ENCODE measurements around the gene ELF1. TPM values are rescaled to one million over a fixed set of nuclear protein-coding genes. Genes with fewer than 3 reads are reported as not detected.
A peak's percentile ranks its signal among the peaks of the same experiment; 100 is the strongest.

The ELF1 gene
- total RNA-seq, 5 donors from 2014 or later (not counting 1 experiment from before 2014, with no cell fraction given): 133 to 221 (median 146) TPM

DNA sequence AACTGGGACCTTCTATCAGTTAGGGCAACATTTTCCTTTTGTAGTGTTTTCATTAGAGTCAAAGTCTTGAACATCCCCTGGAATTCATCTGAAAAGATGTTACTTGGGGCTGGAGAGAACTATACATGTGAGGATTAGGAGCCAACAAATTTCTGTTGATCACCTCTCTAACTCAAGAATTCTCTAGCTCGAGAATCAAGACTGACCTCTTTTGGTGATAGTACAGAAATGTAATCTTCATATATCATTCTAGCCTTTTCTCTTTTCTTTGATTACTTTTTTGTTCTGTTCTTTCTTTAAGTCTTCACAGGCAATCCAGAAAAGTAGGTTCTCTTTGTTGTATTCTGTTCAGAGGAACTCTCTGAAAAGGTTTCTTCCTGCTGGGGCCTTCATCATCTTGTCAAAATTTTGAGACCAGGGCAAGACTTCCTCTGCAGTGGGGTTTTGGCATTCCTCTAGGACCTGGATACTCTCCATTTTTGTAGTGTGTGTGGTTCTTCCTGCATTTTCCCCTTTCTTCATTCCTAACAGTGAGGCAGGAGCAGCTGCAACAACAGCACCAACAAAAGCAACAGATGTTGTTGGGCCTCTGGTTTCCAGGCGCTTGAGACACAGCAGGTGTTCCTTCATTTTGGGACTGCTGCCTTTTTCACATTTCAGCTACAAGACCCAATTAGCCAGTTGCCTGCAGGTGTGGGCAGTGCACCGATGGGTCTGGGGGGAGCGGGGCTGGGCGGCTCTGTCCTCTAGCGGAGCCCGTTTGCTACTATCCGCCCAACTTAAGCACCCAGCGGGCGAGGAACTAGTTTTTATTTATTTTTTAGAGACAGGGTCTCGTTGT is 26.2 kb downstream of the ELF1 start:
- H3K4me1 ChIP-seq (ENCODE audit: control insufficient read depth in 1 of 2, extremely low read depth in 1 of 2, insufficient read depth in 2 of 2, low read length in 2 of 2): peaks cover 31 to 40% of the 10 kb centered on the region in 2 experiments
- H3K27ac ChIP-seq (ENCODE audit: low read length): peak overlapping the region; percentile 60
- H3K27me3 ChIP-seq (replicated peaks in 1 of 2; ENCODE audit: control insufficient read depth in 2 of 2, extremely low read depth in 1 of 2, insufficient read depth in 2 of 2, low read length in 1 of 2): no peaks in the 10 kb centered on the region
- no peaks in the 10 kb centered on the region for H3K9me3 ChIP-seq
- ATAC-seq (replicated peaks in 1 of 4) (peak; percentile 41 to 64 (median 48)), DNase-seq (peak in 1 of 35 experiments; percentile 56)
- Mint-ChIP-seq H3K4me3 (no peak overlapping the region), H3K9me3 (no peaks in the 10 kb centered on the region), H3K27ac (peak overlapping the region; percentile 80 to 90), H3K36me3 (peaks cover 15% of the 10 kb centered on the region), H3K27me3 (no peaks in the 10 kb centered on the region), H3K4me1 (peaks cover 82 to 91% (median 88%) of the 10 kb centered on the region in 3 donors)
- CTCF ChIA-PET: interaction anchor here (0.7 to 1.9 kb wide), 14 partner anchors 10 to 54 kb away, joined by 3 to 12 read pairs (median 5); partner anchors contain the start of gene ELF1 (in 1 of the 2)
- peaks cover 0 to 9% of the 10 kb centered on the region in 2 donors for H3K36me3 ChIP-seq (ENCODE audit: control insufficient read depth in 2 of 2, extremely low read depth in 1 of 2, insufficient read depth in 1 of 2, low read length in 1 of 2)
- POLR2A ChIA-PET: interaction anchor here in 1 of 2 donors (0.6 to 1.7 kb wide), 3 partner anchors 9 to 31 kb away, joined by 4 to 6 read pairs (median 5); no protein-coding TSS in a partner anchor
- 73% methylated on average over 6 of the region's 11 CpGs for WGBS (ENCODE audit: insufficient coverage)
- no peak overlapping the region for H3K4me3 ChIP-seq (ENCODE audit: control insufficient read depth in 1 of 2, extremely low read depth in 1 of 2, low read length in 1 of 2)

- Mint-ChIP-seq H3K4me1 (peaks cover 70 to 82% (median 82%) of the 10 kb centered on the region in 3 donors), H3K27ac (peak overlapping the region; percentile 81 to 90), H3K4me3 (peak overlapping the region; percentile 1 to 3 (median 2)), H3K9me3 (no peaks in the 10 kb centered on the region), H3K36me3 (peaks cover 3% of the 10 kb centered on the region), H3K27me3 (no peaks in the 10 kb centered on the region)
- POLR2A ChIA-PET: interaction anchor here (0.7 to 2.8 kb wide), 3 partner anchors 16 to 391 kb away, joined by 3 to 12 read pairs (median 11); partner anchors contain the start of gene ELF1 (in 1 of the 2)
- peak overlapping the region; percentile 49 for H3K27ac ChIP-seq (ENCODE audit: low read length)
- no peaks in the 10 kb centered on the region for H3K27me3 ChIP-seq (replicated peaks in 1 of 2; ENCODE audit: control insufficient read depth in 2 of 2, extremely low read depth in 1 of 2, insufficient read depth in 2 of 2, low read length in 1 of 2)
- H3K36me3 ChIP-seq (ENCODE audit: control insufficient read depth in 2 of 2, extremely low read depth in 1 of 2, insufficient read depth in 1 of 2, low read length in 1 of 2): no peaks in the 10 kb centered on the region
- no peak for DNase-seq
- WGBS (ENCODE audit: insufficient coverage): no CpG with 5 or more reads among the region's 2 CpGs
- ATAC-seq (replicated peaks in 1 of 4): no peak
- H3K9me3 ChIP-seq: no peaks in the 10 kb centered on the region
- CTCF ChIA-PET: interaction anchor here in 1 of 2 donors (0.7 to 2.1 kb wide), 4 partner anchors 9 to 36 kb away, joined by 3 to 7 read pairs (median 4); no protein-coding TSS in a partner anchor
- H3K4me1 ChIP-seq (ENCODE audit: control insufficient read depth in 1 of 2, extremely low read depth in 1 of 2, insufficient read depth in 2 of 2, low read length in 2 of 2): peaks cover 34 to 50% of the 10 kb centered on the region in 2 experiments
- no peak overlapping the region for H3K4me3 ChIP-seq (ENCODE audit: control insufficient read depth in 1 of 2, extremely low read depth in 1 of 2, low read length in 1 of 2)
Observed at GRCh38 chr13:40987606-40988280, 31.4 kb downstream of the ELF1 start.

DNA sequence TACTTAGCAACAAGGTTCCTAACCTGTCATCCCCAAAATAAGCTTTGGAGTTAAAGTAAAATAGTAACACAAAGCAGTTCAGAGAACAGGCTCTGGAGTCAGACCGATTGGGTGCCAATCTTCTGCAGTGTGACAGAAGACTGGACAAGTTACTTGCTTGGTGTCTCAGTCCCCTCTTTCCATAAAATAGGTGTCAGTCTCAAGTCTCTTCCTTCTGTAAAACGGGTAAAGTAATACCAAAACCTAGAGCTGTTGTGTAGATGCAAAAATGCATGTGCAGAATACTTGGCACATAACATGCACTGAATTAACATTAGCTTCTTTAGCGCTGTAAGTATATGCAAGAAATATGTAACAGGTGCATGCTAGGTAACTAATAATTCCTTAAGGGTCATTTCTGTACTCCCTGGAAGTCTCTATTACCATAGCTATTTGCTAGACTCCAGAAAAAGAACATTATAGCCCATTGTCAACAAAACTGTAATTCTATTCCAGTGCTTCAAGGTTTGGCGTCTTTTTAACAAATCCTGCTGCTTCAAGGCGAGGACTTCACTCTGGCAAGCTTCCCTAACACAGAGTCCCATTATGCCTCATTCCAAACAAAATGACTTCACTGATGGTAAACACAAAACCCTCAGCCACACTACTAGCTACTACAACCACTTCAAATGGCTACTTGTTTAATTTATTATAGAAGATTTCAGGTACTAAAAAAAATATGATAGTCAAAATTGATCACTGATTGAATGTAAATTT is 32.8 kb downstream of the ELF1 start:
- WGBS (ENCODE audit: insufficient coverage): 63% methylated on average over 2 of the region's 5 CpGs
- Mint-ChIP-seq H3K4me3 (peak overlapping the region; percentile 79 to 96 (median 85)), H3K36me3 (peaks cover 6% of the 10 kb centered on the region), H3K27me3 (no peaks in the 10 kb centered on the region), H3K4me1 (peaks cover 66 to 73% (median 68%) of the 10 kb centered on the region in 3 donors), H3K9me3 (no peaks in the 10 kb centered on the region), H3K27ac (peak overlapping the region; percentile 93 to 98)
- peak overlapping the region; percentile 94 for H3K27ac ChIP-seq (ENCODE audit: low read length)
- ChIA-PET CTCF (interaction anchor here (1.1 to 3.2 kb wide), 5 partner anchors 9 to 32 kb away, joined by 3 to 25 read pairs (median 6); no protein-coding TSS in a partner anchor), POLR2A (interaction anchor here (0.6 to 2.8 kb wide), 13 partner anchors 8 to 1061 kb away, joined by 3 to 13 read pairs (median 5); partner anchors contain the start of gene ELF1 (in 2 of the 2))
- H3K4me3 ChIP-seq (ENCODE audit: control insufficient read depth in 1 of 2, extremely low read depth in 1 of 2, low read length in 1 of 2): peak overlapping the region in 1 of 2 donors; percentile 12
- no peak for ATAC-seq (replicated peaks in 1 of 4)
- H3K9me3 ChIP-seq: no peaks in the 10 kb centered on the region
- peaks cover 32 to 47% of the 10 kb centered on the region in 2 experiments for H3K4me1 ChIP-seq (ENCODE audit: control insufficient read depth in 1 of 2, extremely low read depth in 1 of 2, insufficient read depth in 2 of 2, low read length in 2 of 2)
- H3K36me3 ChIP-seq (ENCODE audit: control insufficient read depth in 2 of 2, extremely low read depth in 1 of 2, insufficient read depth in 1 of 2, low read length in 1 of 2): no peaks in the 10 kb centered on the region
- no peaks in the 10 kb centered on the region for H3K27me3 ChIP-seq (replicated peaks in 1 of 2; ENCODE audit: control insufficient read depth in 2 of 2, extremely low read depth in 1 of 2, insufficient read depth in 2 of 2, low read length in 1 of 2)
- DNase-seq: no peak

DNA sequence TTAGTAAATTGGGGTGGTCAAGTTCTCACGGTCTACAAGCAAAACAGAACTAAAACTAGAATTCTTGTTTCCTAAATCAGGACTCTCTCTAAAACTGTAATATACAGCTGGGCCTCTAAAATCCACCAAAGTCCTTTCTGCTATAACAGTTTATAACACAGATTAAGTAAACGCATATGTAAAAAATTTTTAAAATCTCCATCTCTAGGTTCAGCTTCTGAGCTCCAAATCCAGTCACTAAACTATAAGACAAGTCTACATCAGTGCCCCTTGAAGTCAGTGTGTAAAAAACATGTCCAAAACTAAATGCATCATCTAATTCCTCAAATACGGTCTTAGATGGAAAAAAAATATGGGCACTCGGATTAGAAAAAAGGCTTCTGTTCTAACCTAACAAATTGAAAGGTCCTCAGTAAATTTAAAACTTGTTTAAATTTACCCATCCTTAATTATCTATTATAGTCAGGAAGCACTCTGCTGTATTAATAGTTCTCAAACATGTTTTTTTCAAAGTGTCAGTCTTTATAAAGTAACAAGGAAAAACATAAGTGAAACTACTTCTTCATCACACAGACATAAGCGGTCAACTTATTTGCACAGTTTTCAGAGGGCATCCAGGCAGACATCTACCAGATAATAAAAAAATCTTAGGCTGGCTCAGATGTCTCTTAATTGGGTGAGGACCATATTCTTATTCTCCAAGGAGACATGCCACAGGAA is 33.6 kb downstream of the ELF1 start:
- Mint-ChIP-seq H3K27me3 (no peaks in the 10 kb centered on the region), H3K9me3 (no peaks in the 10 kb centered on the region), H3K4me1 (peaks cover 62 to 70% (median 67%) of the 10 kb centered on the region in 3 donors), H3K27ac (peak overlapping the region; percentile 93 to 98), H3K36me3 (peaks cover 8% of the 10 kb centered on the region), H3K4me3 (peak overlapping the region; percentile 79 to 96 (median 85))
- H3K27me3 ChIP-seq (replicated peaks in 1 of 2; ENCODE audit: control insufficient read depth in 2 of 2, extremely low read depth in 1 of 2, insufficient read depth in 2 of 2, low read length in 1 of 2): no peaks in the 10 kb centered on the region
- ChIA-PET POLR2A (interaction anchor here (0.6 to 2.8 kb wide), 13 partner anchors 8 to 58 kb away, joined by 3 to 13 read pairs (median 5); partner anchors contain the start of gene ELF1 (in 2 of the 2)), CTCF (interaction anchor here (0.8 to 3.2 kb wide), 6 partner anchors 8 to 34 kb away, joined by 3 to 25 read pairs (median 6); no protein-coding TSS in a partner anchor)
- peak overlapping the region; percentile 94 for H3K27ac ChIP-seq (ENCODE audit: low read length)
- peak overlapping the region in 1 of 2 donors; percentile 45 for H3K4me3 ChIP-seq (ENCODE audit: control insufficient read depth in 1 of 2, extremely low read depth in 1 of 2, low read length in 1 of 2)
- H3K9me3 ChIP-seq: no peaks in the 10 kb centered on the region
- peaks cover 29 to 44% of the 10 kb centered on the region in 2 experiments for H3K4me1 ChIP-seq (ENCODE audit: control insufficient read depth in 1 of 2, extremely low read depth in 1 of 2, insufficient read depth in 2 of 2, low read length in 2 of 2)
- ATAC-seq (replicated peaks in 1 of 4): no peak
- WGBS (ENCODE audit: insufficient coverage): 23% methylated on average over 2 of the region's 5 CpGs
- DNase-seq: no peak
- no peaks in the 10 kb centered on the region for H3K36me3 ChIP-seq (ENCODE audit: control insufficient read depth in 2 of 2, extremely low read depth in 1 of 2, insufficient read depth in 1 of 2, low read length in 1 of 2)

DNA sequence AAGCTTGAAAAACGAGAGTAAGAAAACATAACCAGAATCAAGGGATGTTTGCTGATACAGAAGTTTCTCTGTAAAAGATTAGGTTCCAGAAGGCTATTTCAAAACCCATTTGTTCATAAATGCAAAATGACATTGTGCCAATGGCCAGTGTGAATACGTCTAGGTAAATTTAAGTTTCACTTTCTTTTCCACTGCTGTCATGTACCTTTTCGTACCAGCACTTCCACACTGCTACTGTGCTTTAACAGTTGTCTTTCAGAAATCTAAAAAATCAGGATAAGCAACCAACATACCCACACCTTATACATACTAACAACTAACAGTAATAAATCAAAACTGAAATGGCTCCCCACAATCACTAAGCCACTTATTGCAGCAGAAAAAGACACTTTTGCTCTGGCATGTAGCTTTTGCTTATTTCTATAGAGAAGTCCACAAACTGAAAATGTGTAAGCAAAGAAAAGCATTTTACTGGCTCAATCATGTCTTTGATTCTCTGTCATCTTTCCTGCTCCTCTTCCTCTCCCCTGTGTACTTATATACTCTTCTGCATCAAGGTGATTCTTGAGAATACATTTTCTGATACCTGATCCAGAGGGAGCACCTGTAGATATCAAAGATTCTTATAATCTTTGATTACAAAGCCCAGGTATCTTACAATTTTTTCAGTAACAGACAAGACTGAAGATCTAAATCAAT is 34.3 kb downstream of the ELF1 start:
- Histone ChIP-seq H3K9me3 (no peaks in the 10 kb centered on the region), H3K4me3 (ENCODE audit: control insufficient read depth in 1 of 2, extremely low read depth in 1 of 2, low read length in 1 of 2) (peak overlapping the region; percentile 39 to 45), H3K27me3 (replicated peaks in 1 of 2; ENCODE audit: control insufficient read depth in 2 of 2, extremely low read depth in 1 of 2, insufficient read depth in 2 of 2, low read length in 1 of 2) (no peaks in the 10 kb centered on the region), H3K27ac (ENCODE audit: low read length) (peak overlapping the region; percentile 94), H3K4me1 (ENCODE audit: control insufficient read depth in 1 of 2, extremely low read depth in 1 of 2, insufficient read depth in 2 of 2, low read length in 2 of 2) (peaks cover 27 to 47% of the 10 kb centered on the region in 2 experiments), H3K36me3 (ENCODE audit: control insufficient read depth in 2 of 2, extremely low read depth in 1 of 2, insufficient read depth in 1 of 2, low read length in 1 of 2) (no peaks in the 10 kb centered on the region)
- DNase-seq (peak in 1 of 35 experiments; percentile 73), ATAC-seq (replicated peaks in 1 of 4) (peak; percentile 39 to 54 (median 46))
- H3K27ac Mint-ChIP-seq: peak overlapping the region; percentile 93 to 98
- no peaks in the 10 kb centered on the region for H3K9me3 Mint-ChIP-seq
- H3K36me3 Mint-ChIP-seq: peaks cover 8% of the 10 kb centered on the region
- no peaks in the 10 kb centered on the region for H3K27me3 Mint-ChIP-seq
- H3K4me3 Mint-ChIP-seq: peak overlapping the region; percentile 79 to 96 (median 85)
- H3K4me1 Mint-ChIP-seq: peaks cover 56 to 72% (median 70%) of the 10 kb centered on the region in 3 donors
- WGBS (ENCODE audit: insufficient coverage): 0% methylated on average over 1 of the region's 3 CpGs
- ChIA-PET POLR2A (interaction anchor here (0.7 to 2.1 kb wide), 8 partner anchors 8 to 353 kb away, joined by 3 to 9 read pairs (median 5); no protein-coding TSS in a partner anchor), CTCF (interaction anchor here (0.5 to 3.2 kb wide), 8 partner anchors 11 to 1984 kb away, joined by 3 to 25 read pairs (median 3); partner anchors contain the start of gene ELF1 (in 1 of the 2))
